Activated CD8-positive, alpha-beta memory T cell treated with anti-CD3 and anti-CD28 coated beads for 4 hours (primary cell): ENCODE data around the gene NPIPB9.
"Not testable (repeated sequence)": the region's sequence is repeated elsewhere in the genome, so short reads cannot be mapped to it uniquely, and the experiment has no call there.

Source experiments
- DNase-seq, 2 donors: peaks; one replicate each; pipeline ENCODE4 v3.0.0-alpha.2; 2020; ENCODE audit warnings: low read depth in 2 of 2

Gene NPIPB9

GRCh38 chr16:28751487-28751886, at the start of gene NPIPB9:
TSS of gene NPIPB9 (plus strand) at chr16:28751787.
- DNase-seq = not testable (repeated sequence)

GRCh38 chr16:28704246-28704645, 47.3 kb upstream of the NPIPB9 start:
- not testable (repeated sequence) for DNase-seq

DNA sequence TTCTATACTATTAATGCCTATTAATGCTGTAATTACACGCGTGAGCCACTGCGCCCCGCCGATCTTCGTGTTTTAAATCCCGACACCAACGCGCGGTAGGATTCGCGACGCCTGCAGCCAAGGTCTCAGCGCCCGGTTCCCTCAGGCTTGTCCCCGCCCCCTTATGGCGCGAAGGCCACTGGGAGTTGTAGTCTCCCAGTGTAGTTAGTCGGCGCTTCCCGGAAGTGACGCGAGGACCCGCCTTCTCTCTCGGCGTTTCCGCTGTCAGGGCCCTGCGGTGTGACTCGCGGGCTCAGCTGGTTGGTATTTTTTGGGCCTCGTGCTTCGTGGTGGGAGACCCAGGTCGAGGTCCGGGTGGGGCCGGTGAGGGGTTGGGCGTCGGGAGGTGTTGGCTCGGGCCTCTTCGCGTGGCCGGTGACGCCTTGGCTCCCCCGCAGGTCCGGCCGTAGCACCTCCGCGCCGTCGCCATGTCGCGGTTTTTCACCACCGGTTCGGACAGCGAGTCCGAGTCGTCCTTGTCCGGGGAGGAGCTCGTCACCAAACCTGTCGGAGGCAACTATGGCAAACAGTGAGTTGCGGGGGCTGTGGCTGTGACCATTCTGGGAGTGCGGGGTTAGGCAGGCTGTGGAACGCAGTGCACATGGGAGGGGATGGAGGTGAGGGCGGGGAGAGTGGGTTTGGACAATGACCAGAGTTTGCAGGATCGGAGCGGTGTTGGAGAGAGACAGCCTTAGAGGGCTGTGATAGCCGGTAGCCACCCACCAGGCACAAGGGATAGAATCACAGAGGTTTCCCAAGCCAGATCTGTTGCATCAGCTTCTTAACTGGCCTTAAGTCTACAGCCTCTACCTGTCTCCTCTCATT, 40.1 kb upstream of the NPIPB9 start, which contains the start of gene EIF3C:
TSS of gene EIF3C (plus strand) at position 245 of the 864 bp plus-strand sequence. CDS start at position 468, 223 bp downstream.
- not testable (repeated sequence) for DNase-seq

- DNase-seq = not testable (repeated sequence)
These were observed 28.5 kb upstream of the NPIPB9 start for GRCh38 chr16:28722852-28723650.

- DNase-seq = not testable (repeated sequence)
These were observed 20.3 kb upstream of the NPIPB9 start for GRCh38 chr16:28731253-28731652.

GRCh38 chr16:28732455-28733124, 19.0 kb upstream of the NPIPB9 start:
- DNase-seq = not testable (repeated sequence)

GRCh38 chr16:28739787-28740186, 11.8 kb upstream of the NPIPB9 start:
- not testable (repeated sequence) for DNase-seq

DNA sequence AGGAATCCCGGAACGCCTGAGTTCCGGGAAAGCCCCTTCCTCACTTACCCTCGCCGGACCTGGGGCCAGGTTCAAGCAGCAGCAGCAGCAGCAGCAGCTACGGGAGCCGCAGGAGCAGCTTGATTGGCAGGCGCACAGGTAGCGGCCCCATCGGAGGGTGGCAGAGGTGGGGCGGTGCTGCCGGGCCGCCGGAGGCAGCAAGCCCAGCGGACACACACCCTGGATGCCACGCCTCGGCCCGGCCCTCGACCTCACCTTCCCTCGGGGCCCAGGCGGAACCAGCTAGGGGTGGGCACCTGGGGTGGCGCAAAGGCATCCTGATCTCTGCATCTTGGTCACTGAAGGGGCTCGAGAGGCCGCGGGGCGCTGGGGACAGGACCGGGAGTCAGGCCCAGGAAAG, 11.0 kb upstream of the NPIPB9 start:
- not testable (repeated sequence) for DNase-seq

DNA sequence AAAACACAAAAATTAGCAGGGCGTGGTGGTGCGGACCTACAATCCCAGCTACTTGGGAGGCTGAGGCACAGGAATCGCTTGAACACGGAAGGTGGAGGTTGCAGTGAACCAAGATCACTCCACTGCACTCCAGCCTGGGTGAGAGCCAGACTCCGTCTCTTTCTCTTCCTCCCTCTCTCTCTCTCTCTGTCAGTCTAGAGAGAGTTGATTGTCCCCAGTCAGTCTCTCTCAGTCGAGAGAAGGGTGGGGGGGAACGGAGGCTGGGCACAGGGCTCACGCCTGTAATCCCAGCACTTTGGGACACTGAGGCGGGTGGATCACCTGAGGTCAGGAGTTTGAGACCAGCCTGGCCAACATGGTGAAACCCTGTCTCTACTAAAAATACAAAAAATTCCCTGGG, 10.3 kb upstream of the NPIPB9 start:
- not testable (repeated sequence) for DNase-seq

- not testable (repeated sequence) for DNase-seq
These were observed 4.8 kb upstream of the NPIPB9 start for GRCh38 chr16:28746618-28747350.

- peak in 1 of 2 donors; percentile 3 for DNase-seq
These were observed 1.6 kb upstream of the NPIPB9 start for GRCh38 chr16:28749997-28750465.

GRCh38 chr16:28750469-28751067, 1.0 kb upstream of the NPIPB9 start:
- DNase-seq = not testable (repeated sequence)

- DNase-seq = not testable (repeated sequence)
These were observed 30.1 kb downstream of the NPIPB9 start for GRCh38 chr16:28781697-28782096.

- not testable (repeated sequence) for DNase-seq
These were observed 30.8 kb downstream of the NPIPB9 start for GRCh38 chr16:28782357-28782756.

DNA sequence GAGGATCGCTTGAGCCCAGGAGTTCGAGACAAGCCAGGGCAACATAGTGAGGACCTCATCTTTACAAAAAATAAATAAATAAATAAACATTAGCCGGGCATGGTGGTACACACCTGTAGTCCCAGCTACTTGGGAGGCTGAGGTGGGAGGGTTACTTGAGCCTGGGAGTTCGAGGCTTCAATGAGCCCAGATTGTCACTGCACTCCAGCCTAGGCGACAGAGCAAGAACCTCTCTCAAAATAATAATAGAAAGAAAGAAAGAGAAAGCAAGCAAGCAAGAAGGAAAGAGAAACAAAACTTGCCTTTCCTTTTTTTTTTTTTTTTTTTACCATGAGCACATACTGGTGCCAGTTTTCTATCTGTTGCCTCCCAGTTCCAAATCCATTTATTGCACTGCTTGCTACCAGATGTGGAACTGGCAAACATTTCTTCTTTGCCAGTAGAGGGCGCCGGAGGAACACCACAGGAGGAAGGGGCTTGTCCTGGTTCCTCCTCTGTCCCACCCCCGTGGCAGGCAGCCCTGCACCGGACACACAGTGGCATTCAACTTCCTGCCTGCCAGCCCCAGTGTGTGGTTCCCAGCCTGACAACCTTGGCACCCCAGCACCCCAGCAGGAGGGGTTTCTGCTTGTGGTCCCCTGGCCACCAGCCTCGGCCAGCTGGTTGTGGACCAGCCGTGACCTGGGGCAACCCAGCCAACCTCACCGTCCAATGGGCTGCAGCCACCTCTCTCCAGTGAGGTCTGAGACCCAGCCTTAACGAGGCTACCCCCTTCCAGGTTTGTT, 50.8 kb downstream of the NPIPB9 start:
- peak; percentile 33 to 52 for DNase-seq

DNA sequence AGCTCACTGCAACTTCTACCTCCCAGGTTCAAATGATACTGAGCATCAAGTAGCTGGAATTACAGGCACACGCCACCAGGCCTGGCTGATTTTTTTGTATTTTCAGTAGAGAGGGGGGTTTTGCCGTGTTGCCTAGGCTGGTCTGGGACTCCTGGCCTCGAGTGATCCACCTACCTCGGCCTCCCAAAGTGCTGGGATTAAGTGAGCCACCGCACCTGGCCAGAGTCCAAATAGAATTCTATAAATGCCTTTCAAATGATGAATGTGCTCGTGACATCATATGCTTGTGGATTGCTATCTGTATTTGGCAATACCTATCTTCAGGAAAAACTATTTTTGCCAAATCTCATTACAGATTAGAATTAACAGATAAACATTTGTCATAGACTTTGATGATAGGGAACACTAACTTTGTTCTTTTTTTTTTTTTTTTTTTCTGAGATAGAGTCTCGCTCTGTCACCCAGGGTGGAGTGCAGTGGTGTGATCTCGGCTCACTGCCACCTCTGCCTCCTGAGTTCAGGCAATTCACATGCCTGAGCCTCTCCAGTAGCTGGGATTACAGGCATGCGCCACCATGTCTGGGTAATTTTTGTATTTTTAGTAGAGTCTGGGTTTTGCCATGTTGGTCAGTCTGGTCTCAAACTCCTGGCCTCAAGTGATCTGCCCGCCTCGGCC, 56.0 kb downstream of the NPIPB9 start:
- not testable (repeated sequence) for DNase-seq

GRCh38 chr16:28820016-28820415, 68.4 kb downstream of the NPIPB9 start:
- no peak for DNase-seq

GRCh38 chr16:28820546-28820945, 69.0 kb downstream of the NPIPB9 start:
- not testable (repeated sequence) for DNase-seq

GRCh38 chr16:28821874-28822519, 70.4 kb downstream of the NPIPB9 start:
- DNase-seq = no peak
